NCI-H82 (cell line): ENCODE results near the gene THBS3.
"Not testable (repeated sequence)": the region's sequence is repeated elsewhere in the genome, so short reads cannot be mapped to it uniquely, and the experiment has no call there.

ENCODE experiments used
- DNase-seq: peaks from one replicate; lab custom pipeline; 2025; lab: John Stamatoyannopoulos, UW

Gene THBS3

GRCh38 chr1:155207806-155208540 is at the start of gene THBS3:
Gene THBS3, minus strand, starts transcription at chr1:155207897. Its CDS starts 21 bp downstream, at chr1:155207876.
- DNase-seq, result peak; percentile 92

- DNase-seq, result no peak
These were observed 48.6 kb upstream of the THBS3 start for GRCh38 chr1:155256058-155256852.

GRCh38 chr1:155255243-155256007 is 47.7 kb upstream of the THBS3 start, which contains the start of gene ENTREP3:
Gene ENTREP3, minus strand, starts transcription at chr1:155255483. Its CDS starts 606 bp downstream, at chr1:155254877.
- DNase-seq, result peak; percentile 97

- peak; percentile 73 for DNase-seq
These were observed 47.1 kb upstream of the THBS3 start for GRCh38 chr1:155254714-155255242.

- peak; percentile 52 for DNase-seq
These were observed 46.6 kb upstream of the THBS3 start for GRCh38 chr1:155254228-155254713.

- DNase-seq, result no peak
These were observed 46.1 kb upstream of the THBS3 start for GRCh38 chr1:155253797-155254196.

- DNase-seq, result peak; percentile 51
These were observed 45.5 kb upstream of the THBS3 start for GRCh38 chr1:155253208-155253607.

- DNase-seq, result no peak
These were observed 43.9 kb upstream of the THBS3 start for GRCh38 chr1:155251566-155251965.

- peak; percentile 98 for DNase-seq
These were observed 43.1 kb upstream of the THBS3 start for GRCh38 chr1:155250633-155251449.

GRCh38 chr1:155250246-155250632 is 42.5 kb upstream of the THBS3 start:
- DNase-seq, result no peak

- no peak for DNase-seq
These were observed 40.2 kb upstream of the THBS3 start for GRCh38 chr1:155247667-155248553.

GRCh38 chr1:155246796-155247195 is 39.1 kb upstream of the THBS3 start:
- not testable (repeated sequence) for DNase-seq

- DNase-seq, result no peak
These were observed 37.4 kb upstream of the THBS3 start for GRCh38 chr1:155245163-155245524.

GRCh38 chr1:155244368-155245162 is 36.9 kb upstream of the THBS3 start:
- DNase-seq, result peak; percentile 100

GRCh38 chr1:155242805-155243358 is 35.2 kb upstream of the THBS3 start:
- DNase-seq, result peak; percentile 42

GRCh38 chr1:155241841-155242264 is 34.2 kb upstream of the THBS3 start:
- DNase-seq, result no peak

GRCh38 chr1:155241069-155241679 is 33.5 kb upstream of the THBS3 start:
- peak; percentile 96 for DNase-seq

GRCh38 chr1:155236451-155236850 is 28.8 kb upstream of the THBS3 start:
- no peak for DNase-seq
